Activated CD4-positive, alpha-beta T cell treated with anti-CD3 and anti-CD28 coated beads for 24 hours (primary cell): ENCODE results near the gene MTAP.

Experiments used
- DNase-seq, 2 donors: peaks; one replicate each; pipeline ENCODE4 v3.0.0-alpha.2; 2020; ENCODE audit warnings: low read depth in 2 of 2

The MTAP gene

GRCh38 chr9:21852754-21853153 is 50.3 kb downstream of the MTAP start:
- DNase-seq: no peak

- no peak for DNase-seq
Observed at GRCh38 chr9:21853414-21853813, 51.0 kb downstream of the MTAP start.

- no peak for DNase-seq
Observed at GRCh38 chr9:21854119-21854518, 51.7 kb downstream of the MTAP start.

GRCh38 chr9:21854594-21854993 is 52.2 kb downstream of the MTAP start:
- DNase-seq: no peak

- no peak for DNase-seq
Observed at GRCh38 chr9:21856301-21857094, 54.1 kb downstream of the MTAP start.

GRCh38 chr9:21862871-21863270 is 60.4 kb downstream of the MTAP start:
- no peak for DNase-seq

GRCh38 chr9:21864505-21864904 is 62.1 kb downstream of the MTAP start:
- DNase-seq: no peak

- no peak for DNase-seq
Observed at GRCh38 chr9:21866302-21866701, 63.9 kb downstream of the MTAP start.

GRCh38 chr9:21871256-21871975 is 69.0 kb downstream of the MTAP start:
- no peak for DNase-seq

- no peak for DNase-seq
Observed at GRCh38 chr9:21872696-21873095, 70.3 kb downstream of the MTAP start.

- DNase-seq: no peak
Observed at GRCh38 chr9:21873540-21874221, 71.2 kb downstream of the MTAP start.

- no peak for DNase-seq
Observed at GRCh38 chr9:21875893-21876292, 73.5 kb downstream of the MTAP start.

- no peak for DNase-seq
Observed at GRCh38 chr9:21883642-21884041, 81.2 kb downstream of the MTAP start.

- DNase-seq: no peak
Observed at GRCh38 chr9:21889673-21890072, 87.2 kb downstream of the MTAP start.

GRCh38 chr9:21890696-21891095 is 88.3 kb downstream of the MTAP start:
- no peak for DNase-seq

- DNase-seq: no peak
Observed at GRCh38 chr9:21901546-21901945, 99.1 kb downstream of the MTAP start.

GRCh38 chr9:21902136-21902535 is 99.7 kb downstream of the MTAP start:
- DNase-seq: no peak

- DNase-seq: no peak
Observed at GRCh38 chr9:21903380-21903965, 101.0 kb downstream of the MTAP start.

GRCh38 chr9:21904371-21904770 is 101.9 kb downstream of the MTAP start:
- no peak for DNase-seq

- no peak for DNase-seq
Observed at GRCh38 chr9:21904776-21905175, 102.3 kb downstream of the MTAP start.

- DNase-seq: no peak
Observed at GRCh38 chr9:21906213-21906612, 103.8 kb downstream of the MTAP start.

GRCh38 chr9:21906881-21907280 is 104.4 kb downstream of the MTAP start:
- no peak for DNase-seq
